Measurements from ENCODE around the gene FANCB. TPM values are rescaled to one million over a fixed set of nuclear protein-coding genes. Genes with fewer than 3 reads are reported as not detected.

Gene FANCB
- total RNA-seq, 1 experiment from 2014 or later = 12.1 TPM

DNA sequence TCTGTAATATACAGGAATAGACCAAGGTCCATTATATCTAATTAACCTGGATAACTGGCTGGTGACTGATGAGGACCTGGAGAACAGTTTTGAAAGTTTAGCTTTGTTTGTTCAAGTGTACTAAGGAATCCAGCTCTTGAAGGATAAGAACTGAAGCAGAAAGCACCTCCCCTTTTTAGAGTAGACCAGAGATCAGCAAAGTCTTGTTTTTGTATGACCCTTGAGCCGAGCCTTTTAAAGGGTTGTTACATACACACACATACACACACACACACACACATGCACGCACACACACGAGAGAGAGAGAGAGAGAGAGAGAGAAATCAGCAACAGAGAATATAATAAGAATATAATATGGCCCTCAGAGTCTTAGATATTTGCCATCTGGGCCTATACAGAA lies 13.4 kb upstream of the FANCB start:
- WGBS (ENCODE audit: extremely low coverage, insufficient read length, low lambda C conversion rate) = no CpG with 5 or more reads among the region's 3 CpGs
- H3K23me2 ChIP-seq (ENCODE audit: insufficient read length, low read depth, low read length, poor library complexity, severe bottlenecking) = no peaks in the 10 kb centered on the region

More for the DNA sequence above, 13.4 kb upstream of the FANCB start:
- no peak for DNase-seq
- Histone ChIP-seq H2BK12ac (ENCODE audit: insufficient read length, low read depth, low read length) (no peak overlapping the region), H3T11ph (ENCODE audit: low read length) (no peak overlapping the region), H2BK15ac (ENCODE audit: low read depth, low read length) (no peak overlapping the region), H2AK5ac (ENCODE audit: insufficient read length, low read length) (no peak overlapping the region), H3K23ac (ENCODE audit: insufficient read length, low read depth, low read length) (no peak overlapping the region), H3K79me1 (ENCODE audit: insufficient read depth, low read depth, low read length, poor library complexity, severe bottlenecking) (no peaks in the 10 kb centered on the region), H4K20me1 (ENCODE audit: control insufficient read depth, insufficient read depth, insufficient read length) (no peaks in the 10 kb centered on the region), H3K56ac (ENCODE audit: insufficient read length, low read depth, low read length) (no peak overlapping the region), H4K5ac (ENCODE audit: insufficient read length, low read depth, low read length) (no peak overlapping the region), H2BK5ac (ENCODE audit: insufficient read length, low read length) (no peak overlapping the region), H3K79me2 (ENCODE audit: insufficient read depth, low read length) (no peaks in the 10 kb centered on the region), H4K91ac (ENCODE audit: insufficient read length, low read depth, low read length) (no peak overlapping the region), H3K18ac (ENCODE audit: insufficient read length, low read depth, low read length) (no peak overlapping the region), H3K9ac (ENCODE audit: extremely low read depth, insufficient read length, low read length) (no peak overlapping the region), H2BK120ac (ENCODE audit: low read depth, low read length, poor library complexity, severe bottlenecking) (no peak overlapping the region), H2AFZ (ENCODE audit: low read length) (no peak overlapping the region), H3K9me3 (ENCODE audit: control insufficient read depth, low read depth, low read length) (no peaks in the 10 kb centered on the region), H3K4ac (ENCODE audit: low read depth, low read length) (no peak overlapping the region), H3K27me3 (ENCODE audit: insufficient read depth, low read length) (no peaks in the 10 kb centered on the region), H3K4me1 (ENCODE audit: insufficient read depth, low read length) (no peaks in the 10 kb centered on the region), H3K4me2 (ENCODE audit: insufficient read depth, insufficient read length, low read length) (no peak overlapping the region), H4K8ac (replicated peaks; ENCODE audit: insufficient read length, low read depth, low read length) (no peak overlapping the region), H2BK20ac (ENCODE audit: low read depth, low read length, poor library complexity, severe bottlenecking) (no peak overlapping the region), H3K27ac (ENCODE audit: insufficient read length, low read depth, low read length) (no peak overlapping the region), H3K14ac (ENCODE audit: insufficient read depth, low read length) (no peak overlapping the region)
- Mint-ChIP-seq H3K36me3 (ENCODE audit: insufficient read depth in 1 of 3, low read depth in 3 of 3) (peaks cover 0 to 7% (median 3%) of the 10 kb centered on the region in 3 experiments; a peak in 4 of 7 replicates), H3K27me3 (ENCODE audit: low read depth) (no peaks in the 10 kb centered on the region), H3K4me1 (no peaks in the 10 kb centered on the region), H3K4me3 (no peak overlapping the region), H3K9me3 (peaks cover 50 to 65% of the 10 kb centered on the region in 2 experiments), H3K27ac (no peak overlapping the region)
- TF ChIP-seq, protein P1, sequence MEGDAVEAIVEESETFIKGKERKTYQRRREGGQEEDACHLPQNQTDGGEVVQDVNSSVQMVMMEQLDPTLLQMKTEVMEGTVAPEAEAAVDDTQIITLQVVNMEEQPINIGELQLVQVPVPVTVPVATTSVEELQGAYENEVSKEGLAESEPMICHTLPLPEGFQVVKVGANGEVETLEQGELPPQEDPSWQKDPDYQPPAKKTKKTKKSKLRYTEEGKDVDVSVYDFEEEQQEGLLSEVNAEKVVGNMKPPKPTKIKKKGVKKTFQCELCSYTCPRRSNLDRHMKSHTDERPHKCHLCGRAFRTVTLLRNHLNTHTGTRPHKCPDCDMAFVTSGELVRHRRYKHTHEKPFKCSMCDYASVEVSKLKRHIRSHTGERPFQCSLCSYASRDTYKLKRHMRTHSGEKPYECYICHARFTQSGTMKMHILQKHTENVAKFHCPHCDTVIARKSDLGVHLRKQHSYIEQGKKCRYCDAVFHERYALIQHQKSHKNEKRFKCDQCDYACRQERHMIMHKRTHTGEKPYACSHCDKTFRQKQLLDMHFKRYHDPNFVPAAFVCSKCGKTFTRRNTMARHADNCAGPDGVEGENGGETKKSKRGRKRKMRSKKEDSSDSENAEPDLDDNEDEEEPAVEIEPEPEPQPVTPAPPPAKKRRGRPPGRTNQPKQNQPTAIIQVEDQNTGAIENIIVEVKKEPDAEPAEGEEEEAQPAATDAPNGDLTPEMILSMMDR (conservative IDR thresholded peaks at IDR 0.05) = no peak

Measured in H9 (cell line).